Mesothelial cell of epicardium (in vitro differentiated cells): Measurements from ENCODE around the gene E2F3. TPM values are rescaled to one million over a fixed set of nuclear protein-coding genes. Genes with fewer than 3 reads are reported as not detected.

ENCODE experiments used
- DNase-seq, 2 experiments: peaks; one replicate each; pipeline ENCODE4 v3.0.0; 2021; ENCODE audit warnings: low spot score in 2 of 2; ENCODE audit not compliant: unreplicated experiment in 2 of 2
- H3K27ac Mint-ChIP-seq: 2 replicates; pipeline ENCODE4 v1.8.0; 2021; ENCODE audit warnings: mixed read lengths
- H3K27me3 Mint-ChIP-seq: 2 replicates; pipeline ENCODE4 v1.8.0; 2021; ENCODE audit warnings: low read depth, mixed read lengths
- H3K36me3 Mint-ChIP-seq: 2 replicates; pipeline ENCODE4 v1.8.0; 2021; ENCODE audit warnings: mixed read lengths
- H3K4me1 Mint-ChIP-seq: 2 replicates; pipeline ENCODE4 v1.8.0; 2021; ENCODE audit warnings: mixed read lengths
- H3K4me3 Mint-ChIP-seq: 2 replicates; pipeline ENCODE4 v1.8.0; 2021; ENCODE audit warnings: mild to moderate bottlenecking, moderate library complexity, mixed read lengths
- H3K9me3 Mint-ChIP-seq: 2 replicates; pipeline ENCODE4 v1.8.0; 2021; ENCODE audit warnings: mixed read lengths
- total RNA-seq: library from RNA; stranded (reverse); gene quantifications from 3 replicates; pipeline ENCODE4 v1.2.1, GENCODE V29; 2021
- TF ChIP-seq, protein P1 (sequence below): fragments of 200-600 bp; sonication (generic); IDR thresholded peaks from one replicate; pipeline ENCODE4 v1.5.0; 2021; ENCODE audit warnings: antibody characterized with exemption; ENCODE audit not compliant: unreplicated experiment

Gene E2F3
- total RNA-seq, 1 donor from 2014 or later, result 24.2 TPM

DNA sequence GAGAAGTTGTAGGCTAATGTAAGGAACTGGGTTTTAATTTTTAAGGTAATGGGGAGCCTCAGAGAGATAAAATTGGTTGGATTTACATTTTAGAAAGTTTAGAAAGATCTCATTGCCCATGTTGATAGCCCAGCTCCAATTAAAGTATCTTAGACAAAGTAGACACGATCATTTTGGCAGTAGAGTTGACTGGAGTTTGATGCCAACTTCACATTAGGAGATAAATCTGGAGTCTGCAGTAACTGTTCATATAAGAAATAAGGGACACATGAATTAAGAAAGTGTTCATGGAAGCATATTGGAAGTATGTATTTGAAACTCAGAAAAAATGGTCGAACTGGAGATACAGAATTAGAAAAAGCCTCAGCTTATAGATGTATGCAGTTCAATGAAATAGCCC, 12.6 kb upstream of the E2F3 start:
- Mint-ChIP-seq H3K27me3 (no peaks in the 10 kb centered on the region), H3K36me3 (no peaks in the 10 kb centered on the region), H3K4me1 (no peaks in the 10 kb centered on the region), H3K27ac (no peak overlapping the region), H3K4me3 (no peak overlapping the region), H3K9me3 (no peaks in the 10 kb centered on the region)
- DNase-seq, result no peak
- TF ChIP-seq, protein P1, sequence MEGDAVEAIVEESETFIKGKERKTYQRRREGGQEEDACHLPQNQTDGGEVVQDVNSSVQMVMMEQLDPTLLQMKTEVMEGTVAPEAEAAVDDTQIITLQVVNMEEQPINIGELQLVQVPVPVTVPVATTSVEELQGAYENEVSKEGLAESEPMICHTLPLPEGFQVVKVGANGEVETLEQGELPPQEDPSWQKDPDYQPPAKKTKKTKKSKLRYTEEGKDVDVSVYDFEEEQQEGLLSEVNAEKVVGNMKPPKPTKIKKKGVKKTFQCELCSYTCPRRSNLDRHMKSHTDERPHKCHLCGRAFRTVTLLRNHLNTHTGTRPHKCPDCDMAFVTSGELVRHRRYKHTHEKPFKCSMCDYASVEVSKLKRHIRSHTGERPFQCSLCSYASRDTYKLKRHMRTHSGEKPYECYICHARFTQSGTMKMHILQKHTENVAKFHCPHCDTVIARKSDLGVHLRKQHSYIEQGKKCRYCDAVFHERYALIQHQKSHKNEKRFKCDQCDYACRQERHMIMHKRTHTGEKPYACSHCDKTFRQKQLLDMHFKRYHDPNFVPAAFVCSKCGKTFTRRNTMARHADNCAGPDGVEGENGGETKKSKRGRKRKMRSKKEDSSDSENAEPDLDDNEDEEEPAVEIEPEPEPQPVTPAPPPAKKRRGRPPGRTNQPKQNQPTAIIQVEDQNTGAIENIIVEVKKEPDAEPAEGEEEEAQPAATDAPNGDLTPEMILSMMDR, result no peak

GRCh38 chr6:20393297-20393696, 8.4 kb upstream of the E2F3 start:
- Mint-ChIP-seq H3K4me3 (no peak overlapping the region), H3K36me3 (no peaks in the 10 kb centered on the region), H3K27ac (no peak overlapping the region), H3K27me3 (peaks cover 20% of the 10 kb centered on the region), H3K9me3 (no peaks in the 10 kb centered on the region), H3K4me1 (no peaks in the 10 kb centered on the region)
- TF ChIP-seq, protein P1, result no peak
- no peak for DNase-seq

- no peak overlapping the region for H3K27ac Mint-ChIP-seq
- peaks cover 11% of the 10 kb centered on the region for H3K4me1 Mint-ChIP-seq
- TF ChIP-seq, protein P1, result no peak
- H3K27me3 Mint-ChIP-seq, result peaks cover 22% of the 10 kb centered on the region
- H3K36me3 Mint-ChIP-seq, result no peaks in the 10 kb centered on the region
- DNase-seq, result no peak
- H3K9me3 Mint-ChIP-seq, result no peaks in the 10 kb centered on the region
- no peak overlapping the region for H3K4me3 Mint-ChIP-seq
These were observed 2.2 kb upstream of the E2F3 start for GRCh38 chr6:20399518-20399917.

GRCh38 chr6:20400456-20401204, 1.0 kb upstream of the E2F3 start:
- Mint-ChIP-seq H3K36me3 (peaks cover 3% of the 10 kb centered on the region), H3K4me1 (peaks cover 17% of the 10 kb centered on the region), H3K27me3 (peaks cover 20% of the 10 kb centered on the region), H3K4me3 (peak overlapping the region; percentile 95), H3K9me3 (no peaks in the 10 kb centered on the region), H3K27ac (peak overlapping the region; percentile 98)
- TF ChIP-seq, protein P1, result peak; percentile 54
- peak in 1 of 2 experiments; percentile 39 for DNase-seq

DNA sequence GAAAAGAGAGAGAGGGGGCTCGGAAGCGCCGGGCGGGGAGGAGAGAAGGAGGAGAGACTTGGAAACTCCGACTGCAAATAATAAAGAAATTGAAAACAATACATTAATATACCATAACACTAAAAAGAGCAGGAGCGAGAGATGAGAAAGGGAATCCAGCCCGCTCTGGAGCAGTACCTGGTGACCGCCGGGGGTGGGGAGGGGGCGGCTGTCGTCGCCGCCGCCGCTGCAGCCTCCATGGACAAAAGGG, 338 bp downstream of the E2F3 start:
- Mint-ChIP-seq H3K36me3 (peaks cover 4% of the 10 kb centered on the region), H3K4me1 (peaks cover 17% of the 10 kb centered on the region), H3K4me3 (peak overlapping the region; percentile 95), H3K27ac (peak overlapping the region; percentile 98), H3K27me3 (peaks cover 6% of the 10 kb centered on the region), H3K9me3 (no peaks in the 10 kb centered on the region)
- no peak for DNase-seq
- TF ChIP-seq, protein P1, result no peak
